HL-60/S4 treated with retinoic acid at 250 ng/mL for 4 days and 3 days (cell line): ENCODE measurements around the gene STT3B.
"Not testable (repeated sequence)": the region's sequence is repeated elsewhere in the genome, so short reads cannot be mapped to it uniquely, and the experiment has no call there.

Source experiments
- in situ Hi-C: fragments of 300-500 bp; cut with MboI; formaldehyde crosslinking; loops from 2 replicates; pipeline ENCODE4 v1.7.0; 2022; ENCODE audit warnings: low sequenced_read_pairs

The STT3B gene

DNA sequence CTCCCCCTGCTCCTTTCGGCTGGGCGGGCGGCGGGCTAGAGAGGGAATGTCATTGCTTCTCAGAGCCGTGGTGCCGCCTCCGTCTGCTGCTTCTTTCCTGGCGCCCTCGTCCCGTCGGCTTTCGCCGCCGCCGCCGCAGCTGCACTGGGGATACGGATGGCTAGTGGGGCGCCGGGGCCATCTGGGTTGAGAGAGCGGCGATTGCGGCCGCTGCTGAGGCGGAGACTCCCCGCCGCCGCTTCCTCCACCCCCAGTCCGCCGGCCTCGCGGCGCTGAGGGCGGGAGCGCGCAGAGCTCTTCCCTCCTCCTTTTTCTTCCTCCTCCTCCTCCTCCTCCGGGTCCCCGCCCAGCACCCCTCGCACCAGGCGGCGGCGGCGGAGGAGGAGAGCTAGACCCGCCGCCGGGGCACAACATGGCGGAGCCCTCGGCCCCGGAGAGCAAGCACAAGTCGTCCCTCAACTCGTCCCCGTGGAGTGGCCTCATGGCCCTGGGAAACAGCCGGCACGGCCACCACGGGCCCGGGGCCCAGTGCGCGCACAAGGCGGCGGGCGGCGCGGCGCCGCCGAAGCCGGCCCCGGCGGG is at the start of gene STT3B:
STT3B (plus strand) TSS at position 339 of the 582 bp plus-strand sequence; CDS start at position 413, 74 bp downstream.
- in situ Hi-C loops, result no loop called here

DNA sequence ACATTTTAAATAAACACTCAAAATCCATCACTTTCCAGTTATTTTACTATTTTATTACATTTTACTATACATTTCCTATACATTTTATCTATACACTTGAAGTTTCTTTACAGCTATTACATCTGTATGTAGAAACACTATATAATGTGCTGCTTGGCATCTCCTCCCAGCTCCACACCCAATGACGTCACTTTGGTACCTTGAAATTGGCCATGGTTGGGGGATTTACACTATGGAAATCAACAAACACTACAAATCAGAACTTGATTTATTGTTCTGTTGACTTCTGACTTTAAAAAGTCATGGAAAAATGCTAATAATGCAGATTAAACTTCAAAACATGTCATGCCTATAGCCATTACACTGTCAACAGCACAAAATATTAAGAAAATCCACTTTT is 48.9 kb upstream of the STT3B start:
- in situ Hi-C loops, result no loop called here

DNA sequence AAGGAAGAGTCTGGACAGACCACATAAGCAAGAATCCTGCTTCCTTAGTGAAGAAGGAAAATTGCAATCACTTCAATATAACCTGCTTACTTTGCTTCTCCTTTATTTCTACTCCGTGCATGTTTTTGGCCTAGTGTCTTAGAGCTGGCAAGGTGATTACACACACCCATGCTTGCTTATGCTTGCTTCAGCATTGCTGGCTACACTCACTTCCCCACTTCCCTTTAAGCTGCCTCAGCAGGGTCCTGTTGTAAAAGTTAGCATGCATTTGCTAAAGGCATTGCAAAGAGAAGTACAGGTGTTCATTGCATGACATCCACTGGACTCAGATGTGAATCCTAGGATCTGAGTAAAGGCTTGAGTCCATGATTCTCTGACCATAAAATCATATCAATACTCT is 47.5 kb upstream of the STT3B start:
- in situ Hi-C loops, result no loop called here

DNA sequence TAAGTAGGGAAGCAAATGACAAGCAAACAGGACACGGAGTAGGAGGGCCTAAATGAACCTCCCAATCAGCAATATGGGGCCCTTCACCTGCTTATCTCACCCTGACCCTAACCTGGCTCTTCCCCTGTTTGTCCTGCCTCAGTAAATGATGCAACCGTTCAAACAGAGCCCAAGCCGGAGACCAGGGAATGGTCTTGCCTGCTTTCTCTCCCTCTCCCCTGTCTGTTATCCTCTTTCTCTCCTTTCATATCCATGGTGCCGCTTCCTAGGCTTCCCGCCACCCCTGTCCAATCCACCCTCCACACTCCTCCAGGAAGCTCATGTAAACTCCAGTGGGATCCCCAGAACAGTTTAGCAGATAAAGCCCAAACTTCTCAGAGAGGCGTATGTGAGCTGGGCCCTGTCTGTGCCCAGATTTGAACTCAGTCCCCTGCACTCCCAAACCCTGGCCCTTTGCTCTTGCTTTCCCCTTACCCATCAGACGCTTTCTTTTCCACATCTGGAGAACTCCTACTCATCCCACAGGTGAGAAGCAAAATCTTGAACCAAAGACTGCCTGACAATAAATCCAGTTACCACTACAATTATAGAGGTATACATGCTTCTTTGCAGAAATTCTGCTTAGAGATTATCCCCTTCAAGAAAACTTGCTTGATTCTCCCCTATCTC is 45.7 kb upstream of the STT3B start:
- in situ Hi-C loops, result no loop called here

DNA sequence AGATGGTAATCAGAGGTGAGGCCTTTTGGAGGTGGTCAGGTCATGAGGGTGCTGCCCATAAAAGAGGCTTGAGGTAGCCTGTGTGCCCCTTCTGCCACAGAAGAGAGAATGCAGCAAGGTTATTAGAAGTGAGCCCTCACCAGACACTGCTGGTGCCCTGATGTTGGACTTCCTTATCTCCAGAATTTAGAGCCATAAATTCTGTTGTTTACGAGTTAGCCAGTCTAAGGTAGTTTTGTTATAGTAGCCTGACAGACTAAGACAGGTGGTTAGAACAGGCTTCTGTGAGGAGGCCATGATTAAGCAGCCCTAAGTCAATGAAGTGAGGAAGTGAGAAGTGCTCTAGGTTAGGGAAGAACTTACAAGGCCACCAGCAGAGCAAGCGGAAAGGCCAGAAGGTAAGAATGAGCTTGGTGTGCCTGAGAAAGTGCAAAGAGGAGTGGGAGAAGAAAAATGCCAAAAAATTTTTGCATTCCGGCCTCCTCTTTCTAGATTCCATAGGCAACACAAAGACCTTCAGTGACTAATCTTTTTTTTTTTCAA is 44.2 kb upstream of the STT3B start:
- in situ Hi-C loops, result no loop called here

DNA sequence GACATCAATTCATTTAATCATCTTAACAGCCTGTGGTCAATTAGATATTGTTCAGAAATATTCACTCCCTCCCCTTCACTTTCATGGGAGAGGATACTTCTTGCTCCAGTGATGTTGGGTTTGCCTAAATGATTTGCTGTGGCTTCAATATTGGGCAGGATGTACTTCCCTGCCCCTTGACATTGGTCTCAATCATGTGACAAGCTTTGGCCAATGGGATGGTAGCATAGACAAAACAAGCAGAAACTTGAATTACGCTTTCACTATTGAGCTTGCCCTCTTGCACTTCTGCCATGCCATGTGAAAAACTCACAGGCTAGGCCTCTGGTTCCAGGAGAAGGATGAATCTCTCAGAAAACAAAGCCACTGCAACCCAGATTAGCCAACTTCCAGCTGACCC is 42.2 kb upstream of the STT3B start:
- in situ Hi-C loops, result no loop called here

DNA sequence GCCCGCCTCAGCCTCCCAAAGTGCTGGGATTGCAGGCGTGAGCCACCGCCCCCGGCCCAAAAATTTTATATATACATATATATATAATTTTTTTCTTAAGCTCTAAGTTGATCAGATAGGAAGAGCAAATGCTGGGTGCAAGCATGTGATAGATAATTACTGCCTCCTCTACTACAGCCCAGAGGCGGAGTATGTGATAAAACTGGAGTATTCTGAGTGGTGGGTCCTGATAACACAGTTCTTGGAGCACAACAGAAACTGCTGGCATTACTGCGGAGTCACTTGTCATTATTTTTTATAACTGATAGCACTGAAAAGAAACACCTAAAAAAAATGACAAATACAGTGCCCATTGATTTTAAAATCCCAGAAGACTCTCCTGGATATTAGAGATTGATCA is 41.1 kb upstream of the STT3B start:
- in situ Hi-C loops, result no loop called here

DNA sequence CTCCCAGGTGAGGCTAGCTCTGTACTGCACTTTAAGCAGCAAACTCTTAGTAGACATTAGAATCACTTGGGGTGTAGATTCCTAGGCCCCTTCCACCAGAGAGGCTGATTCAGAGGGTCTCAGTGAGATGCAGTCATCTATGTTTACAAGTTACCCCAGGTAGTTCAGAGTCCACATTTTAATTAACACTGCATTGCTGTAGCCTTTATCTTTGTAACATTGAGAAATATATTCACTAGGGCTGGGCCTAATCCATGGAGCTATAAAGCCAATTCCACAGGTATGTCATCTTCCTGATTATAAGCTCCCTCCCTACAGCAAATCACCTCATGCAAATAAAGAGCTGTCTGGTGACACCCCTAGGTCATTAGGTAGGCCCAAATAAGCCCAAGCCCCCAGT is 39.6 kb upstream of the STT3B start:
- in situ Hi-C loops, result no loop called here

DNA sequence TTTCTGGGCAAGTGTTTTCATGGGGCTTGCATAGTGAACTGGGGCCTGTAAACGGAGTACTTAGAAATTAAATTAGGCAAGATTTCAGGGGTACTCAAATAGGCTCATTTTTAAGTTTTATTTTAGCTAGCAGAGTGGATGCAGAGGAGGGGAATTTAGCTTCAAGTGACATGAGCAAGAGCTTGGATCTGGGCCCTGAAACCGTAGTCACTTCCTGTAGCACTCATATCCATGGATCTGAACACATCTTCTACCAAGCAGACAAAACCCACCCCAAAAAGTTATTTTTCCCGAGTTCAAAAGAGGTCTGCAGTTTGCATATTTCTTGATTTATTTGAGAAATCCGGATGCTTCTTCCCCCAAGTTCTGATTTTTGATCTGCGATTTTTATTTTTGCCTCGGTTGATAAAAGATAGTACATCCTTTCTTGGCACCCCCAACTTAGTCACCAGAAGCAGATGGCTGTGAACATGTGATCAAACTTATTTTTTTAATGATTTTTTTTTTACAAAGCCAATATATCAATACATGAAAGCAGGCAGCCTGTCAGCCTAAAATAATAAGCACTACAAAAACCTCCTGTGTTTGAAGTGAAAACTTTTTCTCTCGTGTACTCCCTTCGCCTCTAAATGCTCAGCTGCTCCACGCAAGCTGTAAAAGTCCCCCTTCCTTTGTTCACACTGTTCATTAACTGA is 36.6 kb upstream of the STT3B start:
- in situ Hi-C loops, result no loop called here

DNA sequence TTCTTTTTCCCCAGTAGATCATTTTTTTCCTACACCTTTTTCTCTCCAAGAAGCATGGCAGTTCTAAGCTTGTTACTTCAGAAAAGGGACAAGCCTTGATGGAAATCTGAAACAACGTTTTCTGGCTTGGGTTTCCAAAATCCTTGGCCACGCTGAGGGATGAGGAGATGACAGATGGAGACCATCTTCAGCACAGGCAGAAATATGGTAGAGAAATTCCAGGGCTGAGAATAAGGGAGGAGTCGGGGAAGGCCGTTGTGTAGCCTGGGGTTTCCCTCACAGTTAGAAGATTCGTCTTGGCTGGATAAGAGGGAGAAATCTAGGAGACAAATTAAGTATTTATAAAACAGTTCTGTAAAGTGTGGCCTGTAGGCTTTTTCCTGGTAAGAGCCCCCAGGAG is 33.9 kb upstream of the STT3B start:
- in situ Hi-C loops, result no loop called here

DNA sequence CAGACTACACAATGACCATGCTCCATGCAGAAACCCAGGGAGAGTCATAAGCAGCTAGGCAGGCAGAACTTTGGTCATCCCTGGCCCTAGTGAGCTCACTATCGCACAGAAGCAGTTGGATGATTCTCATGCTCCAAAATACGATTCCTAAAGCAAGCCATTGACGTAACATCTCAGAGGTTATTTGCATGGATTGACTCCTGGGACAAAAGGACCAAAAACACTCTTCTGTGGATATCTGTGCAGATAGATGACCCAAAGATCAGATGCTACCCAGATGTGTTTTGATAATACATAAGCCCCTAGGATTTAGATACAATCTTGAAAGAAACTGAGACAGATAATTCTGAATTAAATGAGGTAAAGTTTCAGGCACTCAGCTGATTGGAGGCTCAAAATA is 33.4 kb upstream of the STT3B start:
- in situ Hi-C loops, result no loop called here

DNA sequence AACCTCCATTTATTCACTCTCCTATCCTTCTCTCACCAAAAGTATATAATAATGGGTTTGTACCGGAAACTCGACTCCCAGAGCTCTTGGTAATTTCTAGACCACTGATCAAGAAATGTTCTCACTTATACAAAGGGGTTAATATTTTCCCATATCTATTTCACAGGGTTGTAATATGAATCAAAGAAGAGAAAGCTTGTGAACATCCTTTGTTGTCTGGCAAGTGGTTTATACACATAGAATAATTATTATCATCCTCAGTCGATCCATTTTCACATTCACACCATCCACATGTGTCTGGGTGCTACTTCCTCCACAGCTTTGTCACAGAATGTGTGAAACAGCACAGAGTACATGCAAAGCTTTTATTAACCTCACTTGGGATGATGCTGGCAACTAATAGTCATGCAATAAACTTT is 29.9 kb upstream of the STT3B start:
- in situ Hi-C loops, result no loop called here

DNA sequence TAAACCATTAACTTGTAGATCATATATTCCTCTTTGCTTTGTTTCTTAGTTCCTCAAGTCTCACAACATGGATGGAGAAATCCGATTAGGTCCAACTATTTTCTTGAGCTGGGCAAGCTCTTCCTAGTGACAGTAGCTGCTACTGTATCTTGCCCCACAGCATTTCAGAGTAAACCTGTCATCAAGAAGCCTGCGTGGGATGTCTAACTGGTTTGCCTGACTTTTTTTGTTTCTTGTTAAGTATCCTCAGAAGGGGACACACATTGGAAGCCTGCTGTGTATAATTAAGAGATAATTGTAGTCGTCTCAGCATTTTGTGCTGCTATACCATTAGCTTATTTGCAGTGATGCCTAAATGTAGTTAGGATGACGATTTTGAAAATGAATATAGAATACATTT is 29.3 kb upstream of the STT3B start:
- in situ Hi-C loops, result no loop called here

DNA sequence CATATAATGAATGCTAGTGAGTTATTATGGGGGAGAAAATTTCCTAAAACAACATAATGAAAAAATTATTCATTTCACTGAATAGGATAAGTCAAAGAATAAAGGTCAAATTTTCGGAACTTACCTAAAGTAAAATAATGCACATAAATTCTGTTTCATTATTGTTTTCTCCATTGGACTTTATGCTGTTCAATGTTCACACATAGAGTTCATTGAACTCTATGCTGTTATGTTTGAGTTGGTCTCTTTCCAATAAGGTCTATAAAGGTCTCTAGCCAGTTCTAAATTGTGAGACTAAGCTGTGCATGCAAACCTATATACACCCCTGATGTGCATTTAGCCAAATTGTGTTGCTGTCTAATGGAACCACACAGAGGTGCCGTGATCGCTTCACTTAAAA is 28.5 kb upstream of the STT3B start:
- in situ Hi-C loops, result no loop called here

DNA sequence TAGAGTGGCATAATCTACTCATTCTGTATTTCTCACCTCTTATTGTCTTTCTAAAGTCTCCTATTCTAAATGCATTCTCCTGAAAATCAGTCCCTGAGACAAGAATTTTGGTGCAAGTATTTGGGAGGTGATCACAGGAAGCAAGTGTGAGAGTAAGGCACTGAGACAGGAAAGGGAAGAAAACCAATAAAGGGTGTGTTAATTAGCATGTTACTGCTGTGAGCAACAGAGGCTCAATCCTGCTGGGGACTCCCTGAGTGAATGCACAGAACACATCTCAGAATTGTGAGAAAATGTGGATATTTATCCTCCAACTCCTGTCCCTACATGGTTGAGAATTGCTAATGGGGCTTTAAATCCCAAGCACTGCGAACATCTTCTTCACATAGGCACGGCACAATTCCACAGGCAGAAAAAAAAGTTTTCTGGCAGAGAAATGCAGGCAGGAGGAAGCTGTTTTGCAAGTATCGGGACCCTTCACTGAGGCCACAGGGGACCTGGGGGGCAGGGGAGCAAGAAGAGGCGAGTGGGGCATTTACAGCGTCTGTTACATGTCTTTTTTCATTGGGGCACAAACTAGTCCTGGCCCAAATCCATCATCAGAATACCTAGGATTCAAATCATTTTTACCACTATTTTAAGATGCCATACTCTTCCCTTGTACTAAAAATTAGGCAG is 27.2 kb upstream of the STT3B start:
- in situ Hi-C loops, result no loop called here

DNA sequence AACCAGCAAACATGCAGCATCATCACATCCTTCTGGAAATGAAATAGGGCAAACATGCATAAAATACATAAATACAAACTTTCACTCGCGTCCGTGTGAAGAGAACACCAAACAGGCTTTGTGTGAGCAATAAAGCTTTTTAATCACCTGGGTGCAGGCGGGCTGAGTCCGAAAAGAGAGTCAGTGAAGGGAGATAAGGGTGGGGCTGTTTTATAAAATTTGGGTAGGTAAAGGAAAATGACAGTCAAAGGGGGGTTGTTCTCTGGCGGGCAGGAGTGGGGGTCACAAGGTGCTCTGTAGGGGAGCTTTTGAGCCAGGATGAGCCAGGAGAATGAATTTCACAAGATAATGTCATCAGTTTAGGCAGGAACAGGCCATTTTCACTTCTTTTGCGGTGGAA is 26.2 kb upstream of the STT3B start:
- in situ Hi-C loops, result not testable (repeated sequence)

DNA sequence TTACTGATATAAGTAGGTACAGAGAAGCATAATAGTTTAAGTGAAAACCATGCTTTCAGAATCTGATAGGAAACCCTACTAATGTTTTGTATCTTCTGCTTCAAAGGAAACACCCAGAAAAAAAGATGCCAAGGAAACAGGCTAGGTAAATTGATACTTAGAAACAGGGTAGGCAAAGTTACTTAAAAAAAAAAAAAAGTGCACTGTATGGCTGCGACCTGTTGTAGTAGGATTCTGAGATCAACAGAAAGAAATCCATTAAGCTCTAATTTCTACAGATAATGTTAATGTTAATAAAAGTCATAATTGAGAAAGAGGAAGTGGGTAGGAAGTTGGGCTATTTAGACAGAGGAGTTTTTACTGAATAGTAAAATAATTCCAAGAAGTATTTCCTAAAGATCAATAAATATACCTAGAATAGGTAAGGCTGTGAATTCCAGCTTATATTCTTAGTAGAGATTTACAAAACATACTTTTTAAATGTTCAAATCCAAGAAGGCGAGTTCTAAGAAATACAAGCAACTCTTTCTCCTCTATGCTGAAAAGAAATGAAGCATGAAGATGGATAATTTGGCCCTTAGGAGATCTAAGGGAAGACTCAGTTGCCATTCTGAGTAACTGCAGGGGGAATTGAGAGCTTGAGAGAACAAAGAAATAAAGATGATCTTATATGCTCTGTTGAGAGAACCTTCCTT is 24.1 kb upstream of the STT3B start:
- in situ Hi-C loops, result no loop called here

DNA sequence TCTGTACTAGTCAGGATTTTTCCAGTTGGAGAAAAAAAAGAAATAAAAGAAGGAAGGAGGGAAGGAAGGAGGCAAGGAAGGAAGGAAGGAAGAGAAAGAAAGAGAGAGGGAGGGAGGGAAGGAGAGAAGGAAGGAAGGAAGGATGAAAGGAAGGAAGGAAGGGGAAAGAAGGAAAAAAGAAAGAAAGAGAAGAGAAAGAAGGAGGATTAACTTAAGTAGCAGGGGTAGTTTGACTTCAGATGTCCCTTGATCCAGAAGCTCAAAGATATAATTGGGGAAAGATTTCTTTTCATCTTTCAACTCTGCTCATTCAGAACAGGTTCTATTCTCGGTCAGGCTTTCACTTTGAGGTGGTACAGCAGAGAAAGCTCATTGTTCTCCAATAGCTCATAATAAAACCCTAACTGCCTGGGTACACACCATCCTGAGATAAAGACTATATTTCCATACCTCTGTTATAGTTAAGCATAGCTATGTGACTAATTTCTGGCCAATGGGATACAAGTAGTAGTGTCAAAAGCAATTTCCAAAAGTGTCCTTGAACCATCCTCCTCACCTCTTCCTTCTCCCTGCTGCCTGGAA is 23.5 kb upstream of the STT3B start:
- in situ Hi-C loops, result no loop called here

DNA sequence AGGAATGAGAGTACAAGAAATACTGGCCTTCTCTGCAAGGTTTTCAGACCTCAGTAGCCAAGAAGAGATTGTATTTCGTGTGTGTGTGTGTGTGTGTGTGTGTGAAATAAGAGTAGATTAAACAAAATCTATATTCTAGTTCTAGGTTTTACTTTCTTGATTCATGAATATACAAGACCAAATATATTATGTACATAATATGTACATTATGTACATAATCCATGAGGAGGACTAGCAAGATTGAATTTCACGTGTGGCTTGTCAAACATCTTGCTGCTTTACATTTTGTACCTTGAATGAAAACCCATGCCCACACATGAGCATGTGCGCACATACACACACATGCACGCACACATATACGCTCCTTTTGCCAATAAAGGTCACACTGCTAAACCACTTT is 18.2 kb upstream of the STT3B start:
- in situ Hi-C loops, result no loop called here

DNA sequence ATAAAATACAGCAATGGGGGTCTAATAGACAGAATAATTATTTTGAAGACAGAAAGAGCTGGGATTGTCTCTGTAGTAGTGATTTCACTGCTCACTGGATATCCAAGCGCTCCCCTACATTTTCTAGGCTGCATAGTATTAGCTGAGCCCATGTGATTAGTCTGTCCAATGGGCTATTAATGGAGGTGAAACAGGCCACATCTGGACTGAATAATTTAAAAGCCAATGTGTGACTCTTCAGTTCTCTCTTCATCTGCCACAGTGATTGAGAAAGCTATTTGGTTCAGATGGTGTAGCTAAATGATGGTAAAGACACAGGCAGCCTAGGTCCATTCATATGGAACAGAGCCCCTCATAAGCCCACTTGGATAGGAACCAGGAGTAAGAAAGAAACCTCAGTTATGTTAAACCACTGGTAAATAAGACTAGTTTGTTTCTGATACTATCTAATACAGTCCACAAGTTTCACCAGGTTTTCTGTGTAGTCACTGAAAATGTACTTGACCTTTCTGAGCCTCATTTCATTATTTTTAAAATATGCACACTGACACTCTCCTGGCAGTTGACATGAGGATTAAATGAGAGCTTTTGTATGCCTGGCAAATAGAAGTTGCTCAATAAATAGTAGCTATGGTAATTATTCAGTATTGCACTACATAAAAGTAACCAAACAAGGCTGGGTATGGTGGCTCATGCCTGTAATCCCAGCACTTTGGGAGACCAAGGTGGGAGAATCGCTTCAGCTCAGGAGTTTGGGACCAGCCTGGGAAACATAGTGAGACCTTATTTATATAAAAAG is 17.0 kb upstream of the STT3B start:
- in situ Hi-C loops, result no loop called here
